Panc1 (cell line): Measurements from ENCODE around the gene DIPK1B.

Source experiments
- POLR2AphosphoS5 ChIP-seq: IDR thresholded peaks from 2 replicates; pipeline ENCODE4 v1.6.1; 2012; ENCODE audit warnings: mild to moderate bottlenecking, low read depth, low read length, moderate library complexity
- TF ChIP-seq, protein P1 (sequence below): fragments of 450-650 bp; IDR thresholded peaks from 2 replicates; pipeline ENCODE4 v1.5.1; 2017; ENCODE audit warnings: mild to moderate bottlenecking

- TF ChIP-seq POLR2AphosphoS5 = no peak
- TF ChIP-seq, protein P1, sequence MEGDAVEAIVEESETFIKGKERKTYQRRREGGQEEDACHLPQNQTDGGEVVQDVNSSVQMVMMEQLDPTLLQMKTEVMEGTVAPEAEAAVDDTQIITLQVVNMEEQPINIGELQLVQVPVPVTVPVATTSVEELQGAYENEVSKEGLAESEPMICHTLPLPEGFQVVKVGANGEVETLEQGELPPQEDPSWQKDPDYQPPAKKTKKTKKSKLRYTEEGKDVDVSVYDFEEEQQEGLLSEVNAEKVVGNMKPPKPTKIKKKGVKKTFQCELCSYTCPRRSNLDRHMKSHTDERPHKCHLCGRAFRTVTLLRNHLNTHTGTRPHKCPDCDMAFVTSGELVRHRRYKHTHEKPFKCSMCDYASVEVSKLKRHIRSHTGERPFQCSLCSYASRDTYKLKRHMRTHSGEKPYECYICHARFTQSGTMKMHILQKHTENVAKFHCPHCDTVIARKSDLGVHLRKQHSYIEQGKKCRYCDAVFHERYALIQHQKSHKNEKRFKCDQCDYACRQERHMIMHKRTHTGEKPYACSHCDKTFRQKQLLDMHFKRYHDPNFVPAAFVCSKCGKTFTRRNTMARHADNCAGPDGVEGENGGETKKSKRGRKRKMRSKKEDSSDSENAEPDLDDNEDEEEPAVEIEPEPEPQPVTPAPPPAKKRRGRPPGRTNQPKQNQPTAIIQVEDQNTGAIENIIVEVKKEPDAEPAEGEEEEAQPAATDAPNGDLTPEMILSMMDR = no peak
Observed at GRCh38 chr9:136773386-136774044, 61.1 kb downstream of the DIPK1B start.
